Testis (tissue), 3 donors: ENCODE measurements around the gene TBC1D22A. TPM values are rescaled to one million over a fixed set of nuclear protein-coding genes. Genes with fewer than 3 reads are reported as not detected.

ENCODE experiments used
- DNase-seq: peaks from one replicate; pipeline ENCODE4 v3.0.0-alpha.2; 2019
- H3K27ac ChIP-seq, 2 donors: fragments of 200-600 bp; sonication (generic); one replicate each; pipeline ENCODE4 v1.5.1; 2019
- H3K27me3 ChIP-seq: fragments of 200-600 bp; sonication (generic); one replicate; pipeline ENCODE4 v1.5.1; 2019
- H3K36me3 ChIP-seq: fragments of 200-600 bp; sonication (generic); one replicate; pipeline ENCODE4 v1.5.1; 2017; ENCODE audit warnings: low read depth; ENCODE audit errors: missing control alignments
- H3K4me1 ChIP-seq: fragments of 200-600 bp; sonication (generic); one replicate; pipeline ENCODE4 v1.5.1; 2019
- H3K4me3 ChIP-seq, 2 donors: fragments of 200-600 bp; sonication (generic); one replicate each; pipeline ENCODE4 v1.5.1; 2017 to 2019
- H3K9me3 ChIP-seq: fragments of 200-600 bp; sonication (generic); one replicate; pipeline ENCODE4 v1.5.1; 2017
- CTCF ChIP-seq, 3 experiments: fragments of 450-650 bp in 2 of 3; fragments of 200-600 bp in 1 of 3; sonication (generic) in 1 of 3; IDR thresholded peaks; one replicate each; pipeline ENCODE4 v1.5.1; 2016 to 2019; ENCODE audit warnings: antibody characterized with exemption in 3 of 3, mild to moderate bottlenecking in 2 of 3, moderate library complexity in 1 of 3
- POLR2A ChIP-seq: fragments of 450-650 bp; IDR thresholded peaks from one replicate; pipeline ENCODE4 v1.6.1; 2017; ENCODE audit warnings: antibody characterized with exemption, mild to moderate bottlenecking, moderate library complexity
- WGBS, 2 donors: methylation state at CpG; one replicate each; pipeline ENCODE4 v1.1.5; 2018; 5-methylcytosine and 5-hydroxymethylcytosine counted together
- intact Hi-C: fragments of 100-400 bp; cut with DNase I; formaldehyde crosslinking; loops from one replicate; pipeline ENCODE4 v1.15.1; 2023; ENCODE audit warnings: low total_unique reads
- polyA plus RNA-seq: library from polyadenylated mRNA; stranded (reverse); fragments of 350-450 nt; fragmentation: Illumina TruSeq; extraction: RNeasy Lipid Tissue Mini Kit (QIAGEN cat#74804); gene quantifications from one replicate; pipeline ENCODE4 v1.2.3, GENCODE V29; 2014; ENCODE audit warnings: low read depth, low replicate concordance; ENCODE audit not compliant: insufficient read depth
- total RNA-seq, 2 donors: library from RNA; depleted of rRNA; stranded (reverse); fragments of >200 nt; gene quantifications; one replicate each; pipeline ENCODE4 v1.2.3, GENCODE V29; 2016

TBC1D22A gene
- total and polyA plus RNA-seq, 3 donors from 2014 or later, result 16.6 to 32.8 (median 28.5) TPM

- no peak overlapping the region for H3K27ac ChIP-seq
- TF ChIP-seq POLR2A (no peak), CTCF (IDR thresholded peaks at IDR 0.05) (no peak)
- no peaks in the 10 kb centered on the region for H3K27me3 ChIP-seq
- no peak overlapping the region for H3K4me3 ChIP-seq
- DNase-seq, result no peak
- H3K9me3 ChIP-seq, result no peaks in the 10 kb centered on the region
- intact Hi-C loops, result no loop called here
- no peaks in the 10 kb centered on the region for H3K36me3 ChIP-seq
- H3K4me1 ChIP-seq, result peaks cover 5% of the 10 kb centered on the region
- WGBS, 2 donors, result 90 to 95% methylated on average over 9 of the region's 9 CpGs
Observed at GRCh38 chr22:46723882-46724281, 38.6 kb upstream of the TBC1D22A start.

- no peak for TF ChIP-seq POLR2A
- Histone ChIP-seq H3K36me3 (no peaks in the 10 kb centered on the region), H3K4me1 (peaks cover 5% of the 10 kb centered on the region), H3K9me3 (no peaks in the 10 kb centered on the region), H3K27me3 (no peaks in the 10 kb centered on the region), H3K4me3 (no peak overlapping the region), H3K27ac (no peak overlapping the region)
- 80 to 89% methylated on average over 14 to 18 of the region's 18 CpGs for WGBS, 2 donors
- DNase-seq, result no peak
- intact Hi-C loops, result no loop called here
Observed at GRCh38 chr22:46725096-46725495, 37.4 kb upstream of the TBC1D22A start.

GRCh38 chr22:46726066-46726985 is 36.1 kb upstream of the TBC1D22A start:
- H3K4me1 ChIP-seq, result peaks cover 6% of the 10 kb centered on the region
- H3K27ac ChIP-seq, result no peak overlapping the region
- intact Hi-C loops, result no loop called here
- WGBS, 2 donors, result 74 to 78% methylated on average over 29 to 38 of the region's 38 CpGs
- TF ChIP-seq CTCF (IDR thresholded peaks at IDR 0.05) (no peak), POLR2A (no peak)
- H3K27me3 ChIP-seq, result no peaks in the 10 kb centered on the region
- H3K4me3 ChIP-seq, result no peak overlapping the region
- H3K9me3 ChIP-seq, result no peaks in the 10 kb centered on the region
- no peak for DNase-seq
- no peaks in the 10 kb centered on the region for H3K36me3 ChIP-seq

- TF ChIP-seq CTCF (IDR thresholded peaks at IDR 0.05), result no peak
- TF ChIP-seq POLR2A, result no peak
- DNase-seq, result no peak
- H3K9me3 ChIP-seq, result no peaks in the 10 kb centered on the region
- H3K36me3 ChIP-seq, result no peaks in the 10 kb centered on the region
- 90 to 94% methylated on average over 3 of the region's 3 CpGs for WGBS, 2 donors
- H3K27ac ChIP-seq, result no peak overlapping the region
- no peak overlapping the region for H3K4me3 ChIP-seq
- peaks cover 12% of the 10 kb centered on the region for H3K4me1 ChIP-seq
- intact Hi-C loops, result no loop called here
- no peaks in the 10 kb centered on the region for H3K27me3 ChIP-seq
Observed at GRCh38 chr22:46726986-46727317, 35.5 kb upstream of the TBC1D22A start.

- DNase-seq, result no peak
- H3K9me3 ChIP-seq, result no peaks in the 10 kb centered on the region
- no peaks in the 10 kb centered on the region for H3K27me3 ChIP-seq
- intact Hi-C loops, result no loop called here
- peaks cover 12% of the 10 kb centered on the region for H3K4me1 ChIP-seq
- TF ChIP-seq POLR2A, result no peak
- TF ChIP-seq CTCF (IDR thresholded peaks at IDR 0.05), result no peak
- WGBS, 2 donors, result 87 to 88% methylated on average over 9 to 19 of the region's 19 CpGs
- H3K36me3 ChIP-seq, result no peaks in the 10 kb centered on the region
- H3K27ac ChIP-seq, result no peak overlapping the region
- no peak overlapping the region for H3K4me3 ChIP-seq
Observed at GRCh38 chr22:46727813-46728364, 34.6 kb upstream of the TBC1D22A start.
